HG02759 (cell line): ENCODE measurements around the gene KIDINS220.
A peak's percentile ranks its signal among the peaks of the same experiment; 100 is the strongest.

Source experiments
- ATAC-seq: cut with Tn5 transposase; IDR thresholded peaks from one replicate; pipeline ENCODE4 v1.9.1; 2021; ENCODE audit warnings: mild to moderate bottlenecking, moderate library complexity; ENCODE audit not compliant: unreplicated experiment

The KIDINS220 gene

GRCh38 chr2:8806885-8807704 is 30.3 kb downstream of the KIDINS220 start:
- no peak for ATAC-seq

- ATAC-seq = no peak
Observed at GRCh38 chr2:8805278-8806210, 31.9 kb downstream of the KIDINS220 start.

- ATAC-seq = peak; percentile 100
Observed at GRCh38 chr2:8803658-8804379, 33.6 kb downstream of the KIDINS220 start.

GRCh38 chr2:8802741-8803140 is 34.7 kb downstream of the KIDINS220 start:
- ATAC-seq = no peak

- no peak for ATAC-seq
Observed at GRCh38 chr2:8800821-8801220, 36.6 kb downstream of the KIDINS220 start.

- ATAC-seq = no peak
Observed at GRCh38 chr2:8800218-8800617, 37.2 kb downstream of the KIDINS220 start.

- no peak for ATAC-seq
Observed at GRCh38 chr2:8799004-8799403, 38.4 kb downstream of the KIDINS220 start.

GRCh38 chr2:8798393-8798792 is 39.0 kb downstream of the KIDINS220 start:
- no peak for ATAC-seq

GRCh38 chr2:8797682-8798081 is 39.7 kb downstream of the KIDINS220 start:
- no peak for ATAC-seq

- no peak for ATAC-seq
Observed at GRCh38 chr2:8796878-8797550, 40.4 kb downstream of the KIDINS220 start.

- no peak for ATAC-seq
Observed at GRCh38 chr2:8796315-8796848, 41.0 kb downstream of the KIDINS220 start.

GRCh38 chr2:8794923-8795825 is 42.2 kb downstream of the KIDINS220 start:
- ATAC-seq = no peak

GRCh38 chr2:8790739-8791162 is 46.7 kb downstream of the KIDINS220 start:
- ATAC-seq = peak; percentile 85

GRCh38 chr2:8786463-8786862 is 51.0 kb downstream of the KIDINS220 start:
- ATAC-seq = no peak

GRCh38 chr2:8779795-8780671 is 57.4 kb downstream of the KIDINS220 start:
- no peak for ATAC-seq

- no peak for ATAC-seq
Observed at GRCh38 chr2:8774371-8774770, 63.0 kb downstream of the KIDINS220 start.

- no peak for ATAC-seq
Observed at GRCh38 chr2:8767324-8767723, 70.1 kb downstream of the KIDINS220 start.

- ATAC-seq = no peak
Observed at GRCh38 chr2:8761529-8762164, 75.8 kb downstream of the KIDINS220 start.
